ENCODE measurements around the gene ATXN2. TPM values are rescaled to one million over a fixed set of nuclear protein-coding genes. Genes with fewer than 3 reads are reported as not detected.
A peak's percentile ranks its signal among the peaks of the same experiment; 100 is the strongest.

Gene ATXN2
- total and polyA plus RNA-seq, 9 of the 15 experiments (the other 6 are each of a cell fraction or from before 2014, with no cell fraction given), result 16.8 to 67.8 (median 29.3) TPM

- TF ChIP-seq MGA (IDR thresholded peaks at IDR 0.05) (no peak), SRSF7 (optimal IDR thresholded peaks at IDR 0.05; ENCODE audit: low read depth, low read length) (no peak), CBX8 (IDR thresholded peaks at IDR 0.05; ENCODE audit: borderline replicate concordance, extremely low read depth, low read depth, low read length, poor library complexity, severe bottlenecking) (no peak), TGIF2 (CRISPR knock-in tag; IDR thresholded peaks at IDR 0.05) (no peak), CLOCK (CRISPR knock-in tag; IDR thresholded peaks at IDR 0.05; ENCODE audit: borderline replicate concordance) (no peak), SOX6 (IDR thresholded peaks at IDR 0.05) (no peak), RBBP5 (IDR thresholded peaks at IDR 0.05; ENCODE audit: borderline replicate concordance, insufficient read depth, low read length, poor library complexity, severe bottlenecking) (no peak), XRCC3 (IDR thresholded peaks at IDR 0.05) (no peak), CTBP1 (IDR thresholded peaks at IDR 0.05; ENCODE audit: borderline replicate concordance) (peak; percentile 37; the same call in 1 of the 2 replicates), ZNF217 (CRISPR knock-in tag; IDR thresholded peaks at IDR 0.05) (no peak), NEUROD1 (IDR thresholded peaks at IDR 0.05; ENCODE audit: borderline replicate concordance, low read depth, low read length, partially characterized antibody) (no peak), RAD51 (IDR thresholded peaks at IDR 0.05; ENCODE audit: borderline replicate concordance, low read depth) (no peak), XRCC5 (IDR thresholded peaks at IDR 0.05; ENCODE audit: low read depth, low read length) (no peak)
Observed at GRCh38 chr12:111413442-111414086, 185.6 kb downstream of the ATXN2 start (continued).

Data from K562 (cell line).